GM21390 (cell line): Measurements from ENCODE around the gene ZBTB21.

Experiments used
- ATAC-seq: cut with Tn5 transposase; IDR thresholded peaks from one replicate; pipeline ENCODE4 v1.9.1; 2021; ENCODE audit not compliant: unreplicated experiment

Gene ZBTB21

DNA sequence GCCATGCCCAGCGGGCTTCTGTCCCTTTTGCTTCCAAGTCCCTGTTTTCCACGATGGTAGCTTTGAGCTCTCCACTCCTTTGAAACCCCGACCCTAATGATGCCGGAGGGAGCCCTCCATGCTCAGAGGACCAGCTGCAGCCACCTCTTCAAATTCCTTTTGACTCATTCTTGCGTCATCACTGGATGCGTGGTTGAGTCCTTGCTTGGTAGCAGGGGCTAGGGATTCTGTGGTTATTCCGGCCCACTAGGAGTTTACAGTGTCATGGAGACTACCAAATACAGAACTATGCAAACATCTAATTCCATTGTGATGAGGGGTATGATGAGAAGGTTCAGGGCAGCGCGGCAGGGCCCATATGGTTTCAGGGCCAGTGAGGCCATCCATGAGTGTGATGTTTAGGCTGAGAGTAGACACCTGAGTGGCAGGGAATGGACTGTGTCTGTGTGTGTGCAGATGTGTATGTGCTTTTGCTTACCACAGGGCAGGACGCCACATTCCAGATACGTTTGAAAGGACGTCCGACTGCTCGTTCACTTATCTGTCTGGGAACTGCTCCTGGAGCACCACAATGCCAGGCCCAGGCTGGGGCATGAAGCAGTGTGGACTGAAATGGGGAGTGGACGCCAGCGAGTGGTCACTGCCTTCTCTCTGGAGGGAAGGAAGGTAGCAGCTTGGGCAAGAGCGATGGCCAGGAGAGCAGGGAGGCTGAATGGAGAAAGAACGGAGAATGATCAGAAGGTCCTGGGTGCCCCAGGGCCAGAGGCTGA is 30.4 kb upstream of the ZBTB21 start:
- no peak for ATAC-seq

GRCh38 chr21:42039911-42040351 is 29.8 kb upstream of the ZBTB21 start:
- no peak for ATAC-seq

GRCh38 chr21:42039470-42039901 is 29.3 kb upstream of the ZBTB21 start:
- ATAC-seq, result no peak

GRCh38 chr21:42038826-42039425 is 28.8 kb upstream of the ZBTB21 start:
- no peak for ATAC-seq

DNA sequence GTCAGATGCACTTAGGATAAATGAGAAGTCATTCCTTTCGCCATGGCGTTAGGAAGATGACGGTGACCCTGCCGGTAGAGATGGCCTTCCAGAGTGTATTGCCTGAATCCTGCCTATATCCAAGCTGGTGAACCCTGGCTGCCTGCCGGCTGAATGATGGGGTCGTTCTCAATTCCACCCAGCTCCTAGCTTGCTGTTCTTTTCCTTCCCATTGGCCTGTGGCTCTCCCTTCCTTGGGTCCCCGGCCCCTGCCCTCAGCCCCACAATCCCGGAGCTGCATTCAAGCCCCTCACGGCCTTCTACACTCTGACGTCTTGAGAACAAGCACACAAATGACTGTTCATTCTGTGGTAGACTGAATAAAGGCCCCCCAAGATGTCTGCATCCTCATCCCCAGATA is 28.2 kb upstream of the ZBTB21 start:
- no peak for ATAC-seq

- ATAC-seq, result no peak
Observed at GRCh38 chr21:42037943-42038342, 27.8 kb upstream of the ZBTB21 start.

DNA sequence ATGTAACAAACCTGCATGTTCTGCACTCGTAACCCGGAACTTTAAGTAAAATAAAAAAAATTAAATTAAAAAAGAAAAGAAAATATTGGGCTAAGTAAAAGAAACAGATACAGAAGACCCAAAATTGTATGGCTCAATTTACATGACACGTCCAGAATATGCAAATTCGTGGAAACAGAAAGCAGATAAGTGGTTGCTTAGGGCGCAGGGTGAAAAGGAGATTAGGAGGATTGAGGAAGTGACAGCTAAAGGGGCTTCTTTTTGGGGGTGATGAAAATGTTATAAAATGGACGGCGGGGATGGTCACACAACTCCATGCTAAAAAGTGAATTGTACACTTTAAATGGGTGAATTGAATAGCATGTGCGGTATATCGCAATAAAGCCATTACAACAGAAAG is 27.4 kb upstream of the ZBTB21 start:
- no peak for ATAC-seq

GRCh38 chr21:42036313-42036712 is 26.2 kb upstream of the ZBTB21 start:
- ATAC-seq, result no peak

GRCh38 chr21:42032968-42033367 is 22.8 kb upstream of the ZBTB21 start:
- ATAC-seq, result no peak

GRCh38 chr21:42032266-42032665 is 22.1 kb upstream of the ZBTB21 start:
- ATAC-seq, result no peak

DNA sequence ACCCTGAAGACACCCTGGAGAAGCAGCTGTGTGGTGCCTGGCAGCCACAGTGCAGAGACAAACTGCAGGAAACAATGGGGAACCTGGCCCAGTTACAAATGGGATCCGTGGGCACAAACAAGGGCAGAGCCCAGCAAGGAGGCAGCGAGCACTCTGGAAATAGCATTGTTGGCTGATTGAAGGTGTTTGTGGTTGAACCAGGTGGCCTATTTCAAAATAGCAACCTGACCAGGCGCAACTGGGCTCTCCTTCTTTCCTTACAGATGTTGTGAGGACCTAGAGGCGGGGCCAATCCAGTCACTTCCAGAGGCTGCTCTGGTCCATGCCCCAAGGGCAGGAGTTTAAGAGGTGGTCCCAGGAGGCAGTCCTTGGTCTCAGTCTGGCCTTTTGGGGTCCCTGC is 21.7 kb upstream of the ZBTB21 start:
- ATAC-seq, result no peak

GRCh38 chr21:42031241-42031640 is 21.1 kb upstream of the ZBTB21 start:
- no peak for ATAC-seq

GRCh38 chr21:42030311-42030710 is 20.2 kb upstream of the ZBTB21 start:
- ATAC-seq, result no peak

DNA sequence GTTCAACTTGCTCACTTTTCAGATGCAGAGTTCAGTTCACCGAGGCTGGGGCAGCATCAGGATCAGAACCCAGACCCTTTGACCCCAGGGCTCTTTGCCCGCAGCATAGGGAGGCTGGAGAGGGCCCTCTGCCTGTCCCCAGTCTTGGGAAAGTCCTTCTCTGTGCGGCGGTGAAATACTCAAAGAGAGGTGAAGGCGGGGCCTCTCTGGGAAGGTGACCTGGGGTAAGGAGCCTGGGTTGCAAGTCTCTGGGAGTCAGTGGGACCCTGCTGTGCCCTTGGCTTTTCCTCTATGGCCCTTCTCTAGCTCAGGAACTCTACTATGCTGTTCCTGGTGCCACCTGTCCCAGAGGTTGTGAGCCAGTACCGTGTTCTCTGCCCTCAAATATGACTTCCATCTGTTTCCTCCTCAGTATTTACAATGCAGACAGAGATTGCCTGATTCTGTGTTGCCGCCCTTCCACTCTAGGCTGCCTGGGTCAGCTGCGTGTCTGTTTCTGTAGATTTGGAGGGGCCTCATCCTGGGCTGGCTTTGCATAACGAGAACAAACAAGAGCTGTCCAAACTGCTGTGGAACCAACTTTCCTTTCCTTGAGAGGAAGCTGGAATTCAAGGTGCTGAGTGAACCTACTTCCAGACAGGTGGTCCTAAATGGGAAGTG is 18.7 kb upstream of the ZBTB21 start:
- no peak for ATAC-seq

DNA sequence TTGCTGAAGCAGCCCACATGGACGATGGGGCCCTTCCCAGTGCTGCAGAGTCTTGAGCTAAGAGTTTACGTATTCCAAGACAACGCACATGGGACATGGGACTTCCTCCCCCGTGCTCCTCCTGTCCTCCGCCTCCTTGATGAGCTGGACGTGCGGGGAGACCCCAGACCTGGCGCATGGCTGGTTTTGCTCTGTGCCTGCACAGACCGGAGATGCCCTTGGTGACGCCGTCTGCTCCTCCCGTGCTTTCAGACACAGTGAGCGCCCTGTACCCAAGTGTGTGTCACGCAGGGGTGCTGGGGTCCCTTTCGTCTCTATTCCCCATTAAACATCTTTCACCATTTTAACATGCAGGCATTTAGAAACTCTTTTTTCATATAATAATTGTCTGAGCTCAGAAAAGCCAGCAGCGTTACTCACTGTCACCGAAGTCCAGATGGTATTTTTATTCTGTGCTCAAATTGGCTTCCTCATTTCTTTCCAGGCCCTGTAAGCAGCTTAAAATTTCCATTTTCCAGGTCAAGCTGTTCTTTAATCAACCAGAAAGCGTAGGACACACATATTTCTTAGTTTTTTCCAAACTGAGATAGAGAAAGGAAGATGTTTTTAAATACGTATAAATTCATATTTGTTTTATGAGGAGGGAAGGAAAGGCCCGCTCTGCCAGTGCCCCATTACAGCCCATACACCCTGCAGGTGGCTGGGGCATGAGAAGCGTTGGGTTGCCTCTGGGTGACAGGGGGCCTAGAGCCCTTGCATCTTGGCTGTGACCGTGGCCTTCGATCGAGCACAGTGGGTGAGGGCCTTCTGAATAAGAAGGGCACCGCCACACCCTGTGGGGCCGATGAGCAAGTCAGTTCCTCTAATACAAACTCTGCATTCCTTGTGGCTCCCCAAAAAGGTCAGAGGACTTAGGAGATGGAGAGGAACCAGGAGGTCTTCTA is 17.9 kb upstream of the ZBTB21 start:
- ATAC-seq, result no peak

DNA sequence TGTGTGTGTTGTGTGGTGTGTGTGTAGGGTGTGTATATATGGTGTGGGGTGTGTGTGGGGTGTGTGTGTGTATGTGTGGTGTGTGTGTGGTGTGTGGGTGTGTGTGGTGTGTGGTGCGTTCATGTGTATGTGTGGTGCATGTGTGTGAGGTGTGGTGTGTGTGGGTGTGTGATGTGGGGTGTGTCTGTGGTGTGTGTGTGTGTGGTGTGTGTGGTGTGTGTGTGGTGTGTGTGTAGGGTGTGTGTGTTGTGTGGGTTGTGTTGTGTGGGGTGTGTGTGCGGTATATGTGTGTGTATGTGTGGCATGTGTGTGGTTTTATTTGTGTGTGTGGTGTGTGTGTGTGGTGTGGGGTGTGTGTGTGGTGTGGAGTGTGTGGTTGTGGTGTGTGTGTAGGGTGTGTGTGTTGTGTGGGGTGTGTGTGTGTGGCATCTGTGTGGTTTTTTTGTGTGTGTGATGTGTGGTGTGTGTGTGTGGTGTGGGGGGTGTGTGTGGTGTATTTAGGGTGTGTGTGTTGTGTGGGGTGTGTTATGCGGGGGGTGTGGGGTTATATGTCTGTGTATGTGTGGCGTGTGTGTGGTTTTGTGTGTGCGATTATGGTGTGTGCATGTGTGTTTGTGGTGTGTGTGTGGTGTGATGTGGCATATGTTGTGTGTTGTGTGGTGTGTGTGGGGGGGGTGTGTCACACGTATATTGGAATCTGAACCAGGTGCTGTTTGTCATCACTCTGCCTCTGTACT is 17.1 kb upstream of the ZBTB21 start:
- ATAC-seq, result no peak

- ATAC-seq, result no peak
Observed at GRCh38 chr21:42026082-42026435, 15.9 kb upstream of the ZBTB21 start.

DNA sequence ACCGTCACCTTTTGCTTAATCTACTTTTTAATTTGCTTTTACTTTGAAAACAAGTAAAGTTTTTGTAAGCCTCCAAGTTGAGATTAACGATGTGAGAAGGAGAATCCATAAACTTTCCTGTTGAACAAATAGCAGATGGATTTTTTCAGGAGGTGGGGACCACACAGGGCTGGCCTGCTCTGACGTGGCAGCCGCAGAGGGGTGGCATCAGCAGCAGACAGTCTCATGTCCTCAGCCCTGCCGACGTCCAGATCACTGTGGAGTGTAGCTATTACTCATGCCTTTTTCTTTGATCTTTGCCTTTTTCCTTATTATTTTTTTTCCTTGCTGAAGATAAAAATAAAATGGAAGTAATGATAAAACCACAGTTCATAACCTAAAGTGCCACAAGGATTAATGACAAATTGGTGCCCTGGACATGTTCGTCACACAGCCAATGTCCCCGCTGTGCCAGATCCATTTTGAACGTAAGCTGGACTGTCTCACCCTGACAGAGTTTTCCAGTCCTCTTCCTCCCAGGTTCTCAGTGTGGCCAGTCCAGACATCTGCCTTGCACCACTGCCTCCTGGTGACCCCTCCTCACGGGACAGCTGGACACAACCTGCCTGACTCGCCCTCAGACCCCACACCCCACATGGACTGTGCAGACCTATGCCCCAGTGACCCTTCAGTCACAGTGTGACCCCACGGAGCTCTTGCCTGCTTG is 15.4 kb upstream of the ZBTB21 start:
- ATAC-seq, result no peak

DNA sequence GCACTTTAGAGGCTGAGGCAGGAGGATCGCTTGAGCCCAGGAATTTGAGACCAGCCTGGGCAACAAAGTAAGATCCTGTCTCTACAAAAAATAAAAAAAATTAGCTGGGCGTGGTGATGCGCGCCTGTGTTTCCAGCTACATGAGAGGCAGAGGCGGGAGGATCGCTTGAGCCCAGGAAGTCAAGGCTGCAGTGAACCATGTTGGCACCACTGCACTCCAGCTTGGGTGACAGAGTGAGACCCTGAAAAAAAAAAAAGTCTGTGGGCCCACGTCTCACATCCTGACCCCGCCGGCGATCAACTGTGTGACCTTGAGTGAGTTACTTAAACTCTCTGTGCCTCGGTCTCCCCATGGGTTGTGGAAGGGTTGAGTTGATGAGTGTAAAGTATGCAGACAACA is 12.7 kb upstream of the ZBTB21 start:
- no peak for ATAC-seq

- no peak for ATAC-seq
Observed at GRCh38 chr21:42022091-42022430, 11.9 kb upstream of the ZBTB21 start.
